IPS-NIHi7 (cell line): Measurements from ENCODE around the gene MISP.

ENCODE experiments used
- DNase-seq: peaks from one replicate; pipeline ENCODE4 v3.0.0; 2012; ENCODE audit warnings: mixed read lengths; ENCODE audit errors: extremely low spot score

Gene MISP

GRCh38 chr19:772730-773436, 22.0 kb downstream of the MISP start:
- no peak for DNase-seq

GRCh38 chr19:776549-776948, 25.6 kb downstream of the MISP start:
- DNase-seq = no peak

GRCh38 chr19:778910-779653, 28.2 kb downstream of the MISP start:
- DNase-seq = no peak

DNA sequence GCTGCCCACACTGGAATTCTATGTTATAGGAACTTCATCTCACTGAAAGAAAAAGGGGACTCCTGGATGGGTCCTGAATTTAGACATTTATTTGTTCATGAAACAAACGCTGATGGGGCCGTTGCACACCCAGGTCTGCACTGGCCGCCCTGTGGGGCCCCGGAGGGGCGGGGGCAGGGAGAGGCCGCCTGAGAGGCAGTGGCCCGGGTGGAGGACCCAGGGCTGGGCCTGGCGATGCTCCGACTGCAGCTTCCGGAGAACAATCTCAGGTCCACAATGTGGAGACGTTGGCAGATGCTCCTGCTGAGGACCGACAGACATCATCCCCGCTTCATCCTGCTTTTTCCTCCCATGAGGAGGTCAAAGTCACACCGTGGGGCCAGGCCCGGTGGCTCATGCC, 30.0 kb downstream of the MISP start:
- DNase-seq = no peak

- DNase-seq = no peak
Observed at GRCh38 chr19:781800-782184, 30.9 kb downstream of the MISP start.

GRCh38 chr19:782185-782877, 31.4 kb downstream of the MISP start:
- peak; percentile 69 for DNase-seq

DNA sequence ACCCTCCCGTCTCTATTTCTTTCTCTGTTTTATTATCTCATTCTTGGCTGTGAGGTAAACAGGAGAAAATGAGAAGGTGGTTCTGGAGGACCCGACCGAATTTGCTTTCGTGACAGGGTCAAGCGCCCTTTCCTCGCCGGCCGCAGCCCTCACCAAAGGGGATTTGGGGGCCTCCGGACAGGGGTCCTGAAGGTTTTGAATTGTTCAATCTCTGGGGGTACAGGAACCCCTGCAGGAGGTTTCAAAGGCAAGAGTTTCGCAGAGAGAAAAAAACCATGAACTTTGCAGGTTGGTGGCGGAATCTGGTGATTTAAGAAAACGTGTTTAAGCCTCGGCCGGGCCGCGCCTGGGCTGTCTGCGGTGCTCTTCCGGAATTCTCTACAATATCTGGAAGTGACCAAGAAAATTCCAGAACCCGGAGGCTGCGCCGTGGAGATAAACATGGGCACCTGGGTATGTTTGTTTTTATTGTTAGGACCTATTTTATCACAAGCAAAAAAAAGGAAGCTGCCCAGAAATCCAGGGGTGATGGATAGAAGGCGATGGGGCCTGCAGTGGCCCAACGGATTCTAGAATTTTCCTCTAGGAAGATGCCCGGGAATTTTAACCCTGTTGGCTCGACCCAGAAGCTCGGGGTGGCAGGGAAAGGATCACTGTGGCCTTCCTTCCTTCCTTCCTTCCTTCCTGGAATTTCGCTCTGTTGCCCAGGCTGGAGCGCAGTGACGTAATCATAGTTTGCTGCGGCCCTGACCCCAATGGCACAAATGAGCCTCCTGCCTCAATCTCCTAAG, 32.2 kb downstream of the MISP start:
- no peak for DNase-seq

DNA sequence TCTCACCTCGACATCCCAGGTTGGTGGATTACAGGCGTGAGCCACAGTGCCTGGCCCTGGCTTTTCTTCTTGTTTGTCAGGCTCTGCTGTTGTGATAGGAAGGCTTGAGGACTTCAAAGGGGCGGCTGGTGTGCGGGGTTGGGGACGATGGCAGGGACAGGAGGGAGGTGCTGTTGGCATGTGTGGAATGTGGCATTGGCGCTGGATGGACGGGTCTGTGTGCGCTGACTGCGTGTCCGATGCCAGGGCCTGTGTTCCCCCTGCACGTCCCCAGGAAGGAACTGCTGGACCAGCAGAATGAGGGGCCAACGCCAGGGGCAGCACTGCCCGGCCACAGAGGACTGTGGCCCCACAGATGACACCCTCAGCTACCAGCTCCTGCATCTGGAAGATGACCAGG, 33.6 kb downstream of the MISP start:
- DNase-seq = no peak

DNA sequence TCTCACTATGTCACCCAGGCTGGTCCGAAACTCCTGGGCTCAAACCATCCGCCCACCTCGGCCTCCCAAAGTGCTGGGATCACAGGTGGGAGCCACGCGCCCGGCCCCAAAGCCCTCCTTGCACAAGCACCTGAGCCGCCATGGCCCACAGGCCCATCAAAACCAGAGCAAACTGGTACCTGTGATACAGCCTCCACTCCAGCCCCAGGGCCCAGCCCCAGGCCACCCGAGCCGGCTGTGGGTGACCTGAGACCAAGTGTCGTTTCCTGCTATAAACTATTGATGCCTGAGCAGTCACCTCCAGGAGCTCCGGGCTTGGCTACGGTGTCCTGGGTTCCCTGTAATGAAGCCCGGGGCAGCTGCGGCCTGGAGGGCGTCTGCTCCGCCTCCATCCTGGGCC, 36.6 kb downstream of the MISP start:
- DNase-seq = no peak

GRCh38 chr19:788686-788982, 37.7 kb downstream of the MISP start:
- DNase-seq = no peak

GRCh38 chr19:788983-789700, 38.2 kb downstream of the MISP start:
- DNase-seq = no peak

DNA sequence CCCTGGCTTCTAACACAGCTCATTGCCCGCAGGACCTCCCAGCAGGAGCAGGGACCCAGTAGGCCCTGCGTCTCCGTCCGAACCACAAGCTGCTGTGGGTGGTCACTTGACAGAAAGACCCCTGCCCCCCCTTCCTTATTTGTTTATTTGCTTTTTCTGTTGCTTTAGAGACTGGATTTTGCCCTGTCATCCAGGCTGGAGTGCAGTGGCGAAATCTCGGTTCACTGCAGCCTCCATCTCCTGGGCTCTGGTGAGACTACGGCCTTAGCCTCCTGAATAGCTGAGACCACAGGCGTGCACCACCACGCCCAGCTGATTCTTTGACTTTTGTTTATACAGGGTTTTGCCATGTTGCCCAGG, 38.8 kb downstream of the MISP start:
- no peak for DNase-seq

GRCh38 chr19:791007-791566, 40.2 kb downstream of the MISP start:
- no peak for DNase-seq

- no peak for DNase-seq
Observed at GRCh38 chr19:791567-792305, 40.8 kb downstream of the MISP start.

DNA sequence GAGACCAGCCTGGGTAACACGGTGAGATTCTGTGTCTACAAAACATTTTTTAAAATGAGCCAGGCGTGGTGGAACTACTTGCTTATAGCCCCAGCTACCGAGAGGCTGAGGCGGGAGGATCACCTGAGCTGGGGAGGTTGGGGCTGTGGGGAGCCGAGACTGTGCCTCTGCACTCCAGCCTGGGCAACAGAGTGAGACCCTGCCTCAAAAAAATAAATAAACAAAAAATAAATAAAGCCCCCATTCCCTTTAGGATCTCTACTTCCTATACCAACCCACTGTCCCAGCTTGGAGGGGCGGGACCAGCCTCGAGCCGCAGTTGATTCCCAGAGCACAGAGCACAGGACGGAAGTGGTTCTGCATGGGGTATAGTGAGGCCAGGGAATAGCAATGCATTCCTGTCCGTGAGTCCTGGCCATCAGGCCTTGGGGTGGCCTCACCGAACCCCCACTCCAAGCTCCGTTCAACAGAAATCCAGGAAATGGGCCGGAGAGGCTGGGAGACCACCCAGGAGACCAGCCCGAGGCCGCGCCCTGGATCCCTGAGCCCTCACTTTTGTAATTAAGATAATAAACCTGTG, 41.5 kb downstream of the MISP start:
- DNase-seq = no peak

DNA sequence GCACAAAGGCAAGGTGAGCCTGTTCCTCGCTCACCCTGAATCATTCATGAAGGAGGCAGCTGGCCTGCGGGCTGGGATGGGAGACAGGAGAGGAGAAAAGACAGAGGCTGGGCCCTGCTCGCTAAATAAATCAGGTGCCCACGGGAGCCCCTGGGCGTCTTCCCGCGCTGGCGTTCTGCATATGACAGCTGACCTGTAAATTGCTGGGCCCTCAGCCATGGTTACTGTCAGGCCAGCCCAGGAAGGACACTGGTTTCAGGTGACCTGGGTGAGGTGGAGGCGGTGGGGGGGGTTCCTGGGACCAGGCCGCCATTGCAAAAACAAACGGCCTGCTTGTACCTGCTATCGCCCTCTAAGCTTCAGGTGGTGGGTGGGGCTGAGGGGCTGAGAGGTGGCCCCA, 42.9 kb downstream of the MISP start:
- no peak for DNase-seq

- DNase-seq = no peak
Observed at GRCh38 chr19:795073-795611, 44.2 kb downstream of the MISP start.

DNA sequence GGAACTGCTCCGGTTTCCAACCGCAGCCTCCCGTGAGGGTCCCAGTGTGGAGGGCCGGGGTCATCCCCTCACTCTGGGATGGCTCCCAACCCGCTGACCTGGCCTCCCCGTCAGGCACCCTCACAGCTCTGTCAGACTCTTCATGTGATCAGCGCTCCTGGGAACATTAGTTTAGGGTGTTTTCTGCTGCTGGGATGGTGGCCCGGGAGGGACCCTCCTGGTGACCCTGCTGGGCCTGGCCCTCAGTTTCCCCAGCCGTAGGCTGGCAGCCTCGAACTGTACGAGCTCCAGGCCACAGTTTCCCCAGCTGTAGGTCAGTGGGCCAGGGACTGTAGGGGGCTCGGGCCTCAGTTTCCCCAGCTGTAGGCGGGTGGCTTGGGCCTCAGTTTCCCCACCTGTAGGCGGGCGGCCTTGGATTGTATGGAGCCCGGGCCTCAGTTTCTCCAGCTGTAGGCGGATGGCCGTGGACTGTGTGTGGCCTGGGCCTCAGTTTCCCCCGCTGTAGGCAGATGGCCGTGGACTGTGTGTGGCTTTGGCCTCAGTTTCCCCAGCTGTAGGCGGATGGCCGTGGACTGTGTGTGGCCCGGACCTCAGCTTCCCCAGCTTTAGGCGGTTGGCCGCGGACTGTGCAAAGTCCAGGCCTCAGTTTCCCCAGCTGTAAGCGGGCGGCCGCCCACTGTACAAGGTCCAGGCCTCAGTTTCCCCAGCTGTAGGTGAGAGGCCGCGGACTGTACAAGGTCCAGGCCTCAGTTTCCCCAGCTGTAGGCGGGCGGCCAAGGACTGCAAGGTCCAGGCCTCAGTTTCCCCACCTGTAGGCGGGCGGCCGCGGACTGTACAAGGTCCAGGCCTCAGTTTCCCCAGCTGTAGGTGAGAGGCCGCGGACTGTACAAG, 45.0 kb downstream of the MISP start:
- DNase-seq = no peak
